NB4 (cell line): ENCODE data around the gene NRG4.

ENCODE experiments used
- CTCF ChIP-seq: IDR thresholded peaks from one replicate; pipeline ENCODE4 v1.5.1; 2012; ENCODE audit warnings: low read depth, low read length
- MAX ChIP-seq: IDR thresholded peaks from 2 replicates; pipeline ENCODE4 v1.6.1; 2011; ENCODE audit warnings: low read depth, low read length
- POLR2A ChIP-seq: IDR thresholded peaks from 2 replicates; pipeline ENCODE4 v1.6.1; 2011; ENCODE audit warnings: mild to moderate bottlenecking; ENCODE audit not compliant: insufficient read length; ENCODE audit errors: extremely low read depth

GRCh38 chr15:76006136-76006778, 6.0 kb downstream of the NRG4 start:
- TF ChIP-seq MAX (peak; percentile 97), CTCF (no peak), POLR2A (peak; percentile 27)
